ENCODE measurements around the gene PLP2. TPM values are rescaled to one million over a fixed set of nuclear protein-coding genes. Genes with fewer than 3 reads are reported as not detected.

PLP2 gene
- total RNA-seq, 1 donor from 2014 or later: 16.8 TPM

GRCh38 chrX:49214416-49214815 is 42.7 kb downstream of the PLP2 start:
- H3K36me3 ChIP-seq (ENCODE audit: control insufficient read depth, insufficient read depth, low read length): no peaks in the 10 kb centered on the region
- H3K4me3 ChIP-seq (ENCODE audit: low read depth, low read length): no peak overlapping the region
- no peaks in the 10 kb centered on the region for H3K27me3 ChIP-seq (ENCODE audit: control insufficient read depth, insufficient read depth, low read length)
- FAIRE-seq (no peak), DNase-seq (ENCODE audit: low read depth) (no peak)
- no peak for TF ChIP-seq CTCF (IDR thresholded peaks at IDR 0.05; ENCODE audit: insufficient read depth, low read length, severe bottlenecking)

GRCh38 chrX:49214996-49215526 is 43.4 kb downstream of the PLP2 start:
- Histone ChIP-seq H3K27me3 (ENCODE audit: control insufficient read depth, insufficient read depth, low read length) (no peaks in the 10 kb centered on the region), H3K36me3 (ENCODE audit: control insufficient read depth, insufficient read depth, low read length) (no peaks in the 10 kb centered on the region), H3K4me3 (ENCODE audit: low read depth, low read length) (no peak overlapping the region)
- FAIRE-seq (no peak), DNase-seq (ENCODE audit: low read depth) (no peak)
- TF ChIP-seq CTCF (IDR thresholded peaks at IDR 0.05; ENCODE audit: insufficient read depth, low read length, severe bottlenecking): no peak

DNA sequence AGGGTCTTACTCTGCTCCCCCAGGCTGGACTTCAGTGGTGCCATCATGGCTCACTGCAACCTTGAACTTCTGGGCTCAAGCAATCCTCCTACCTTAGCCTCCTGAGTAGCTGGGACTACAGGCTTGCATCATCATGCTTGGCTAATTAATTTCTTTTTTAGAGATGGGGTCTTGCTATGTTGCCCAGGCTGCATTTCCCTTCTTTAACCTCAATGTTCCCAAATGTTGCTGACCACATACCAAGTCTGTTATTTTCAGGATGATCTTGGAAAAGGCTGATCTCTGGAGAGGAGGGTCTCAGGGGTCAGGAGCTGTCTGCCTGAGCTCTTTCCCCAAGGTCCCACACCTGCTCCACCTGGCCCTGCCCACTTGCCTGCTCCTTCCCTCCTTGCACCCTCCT is 48.4 kb downstream of the PLP2 start:
- H3K27me3 ChIP-seq (ENCODE audit: control insufficient read depth, insufficient read depth, low read length): no peaks in the 10 kb centered on the region
- no peak for DNase-seq (ENCODE audit: low read depth)
- no peak for FAIRE-seq
- no peak for TF ChIP-seq CTCF (IDR thresholded peaks at IDR 0.05; ENCODE audit: insufficient read depth, low read length, severe bottlenecking)
- no peaks in the 10 kb centered on the region for H3K36me3 ChIP-seq (ENCODE audit: control insufficient read depth, insufficient read depth, low read length)
- no peak overlapping the region for H3K4me3 ChIP-seq (ENCODE audit: low read depth, low read length)

DNA sequence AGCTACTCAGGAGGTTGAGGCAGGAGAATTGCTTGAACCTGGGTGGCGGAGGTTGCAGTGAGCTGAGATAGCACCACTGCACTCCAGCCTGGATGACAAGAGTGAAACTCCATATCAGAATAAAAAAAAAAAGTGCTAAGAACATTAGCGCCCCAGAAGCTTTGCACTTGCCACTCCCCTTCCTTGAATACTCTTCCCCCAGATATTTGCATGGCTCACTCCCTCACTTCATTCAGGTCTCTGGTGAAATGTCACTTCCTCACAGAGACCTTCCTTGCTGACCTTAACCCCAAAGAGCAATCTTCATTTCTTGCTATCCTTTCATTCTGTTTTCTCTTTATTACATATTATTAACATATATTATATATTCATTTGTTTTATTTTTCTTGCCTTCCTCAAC is 50.2 kb downstream of the PLP2 start:
- Histone ChIP-seq H3K4me3 (ENCODE audit: low read depth, low read length) (no peak overlapping the region), H3K36me3 (ENCODE audit: control insufficient read depth, insufficient read depth, low read length) (no peaks in the 10 kb centered on the region), H3K27me3 (ENCODE audit: control insufficient read depth, insufficient read depth, low read length) (no peaks in the 10 kb centered on the region)
- FAIRE-seq (no peak), DNase-seq (ENCODE audit: low read depth) (no peak)
- no peak for TF ChIP-seq CTCF (IDR thresholded peaks at IDR 0.05; ENCODE audit: insufficient read depth, low read length, severe bottlenecking)

Other genes starting within 250 kb of the PLP2 start
- 18.4 and 23.0 TPM in 2 replicates for gene OTUD5, start 214.3 kb upstream of the PLP2 start, total RNA-seq
- gene KCND1, start 200.1 kb upstream of the PLP2 start, total RNA-seq: 0.26 and 0.64 TPM in 2 replicates
- gene GRIPAP1, start 169.6 kb upstream of the PLP2 start, total RNA-seq: 24.5 and 35.8 TPM in 2 replicates
- 8.7 and 14.8 TPM in 2 replicates for gene TFE3, start 128.5 kb upstream of the PLP2 start, total RNA-seq
- gene CCDC120, start 112.9 kb upstream of the PLP2 start, total RNA-seq: 1.1 and 2.2 TPM in 2 replicates
- gene PRAF2, start 97.9 kb upstream of the PLP2 start, total RNA-seq: 1.7 and 2.6 TPM in 2 replicates
- gene WDR45, start 92.0 kb upstream of the PLP2 start, total RNA-seq: 38.5 and 42.1 TPM in 2 replicates
- gene GPKOW, start 48.2 kb upstream of the PLP2 start, total RNA-seq: 22.6 and 31.4 TPM in 2 replicates
- gene MAGIX, start 9.1 kb upstream of the PLP2 start, total RNA-seq: 3.7 and 4.6 TPM in 2 replicates
- gene PRICKLE3, start 14.5 kb downstream of the PLP2 start, total RNA-seq: 12.1 and 13.4 TPM in 2 replicates
- gene SYP, start 28.3 kb downstream of the PLP2 start, total RNA-seq: under 0.01 TPM in 2 replicates
- under 0.01 TPM in 2 replicates for gene CACNA1F, start 61.4 kb downstream of the PLP2 start, total RNA-seq
- 8.2 and 10.6 TPM in 2 replicates for gene CCDC22, start 63.6 kb downstream of the PLP2 start, total RNA-seq
- not detected in 2 replicates for gene FOXP3, start 92.8 kb downstream of the PLP2 start, total RNA-seq
- 1.8 and 2.9 TPM in 2 replicates for gene PPP1R3F, start 97.9 kb downstream of the PLP2 start, total RNA-seq
- not detected in 2 replicates for gene GAGE10, start 131.7 kb downstream of the PLP2 start, total RNA-seq
- not detected in 2 replicates for gene GAGE12J, start 150.1 kb downstream of the PLP2 start, total RNA-seq
- not detected in 2 replicates for gene GAGE13, start 159.7 kb downstream of the PLP2 start, total RNA-seq